Nephron progenitor cell (in vitro differentiated cells): Measurements from ENCODE around the gene ALAD.
A peak's percentile ranks its signal among the peaks of the same experiment; 100 is the strongest.

Experiments
- DNase-seq: peaks from one replicate; pipeline ENCODE4 v3.0.0; 2021
- H3K27ac Mint-ChIP-seq: 2 replicates; pipeline ENCODE4 v1.8.0; 2021; ENCODE audit warnings: mild to moderate bottlenecking, moderate library complexity, mixed read lengths
- H3K27me3 Mint-ChIP-seq: 2 replicates; pipeline ENCODE4 v1.8.0; 2021; ENCODE audit warnings: mild to moderate bottlenecking, low read depth, mixed read lengths; ENCODE audit not compliant: poor library complexity
- H3K36me3 Mint-ChIP-seq: 2 replicates; pipeline ENCODE4 v1.8.0; 2021; ENCODE audit warnings: low read depth, mixed read lengths
- H3K4me1 Mint-ChIP-seq: 2 replicates; pipeline ENCODE4 v1.8.0; 2021; ENCODE audit warnings: mixed read lengths
- H3K4me3 Mint-ChIP-seq: 2 replicates; pipeline ENCODE4 v1.8.0; 2021; ENCODE audit warnings: mild to moderate bottlenecking, moderate library complexity, mixed read lengths
- H3K9me3 Mint-ChIP-seq: 2 replicates; pipeline ENCODE4 v1.8.0; 2021; ENCODE audit warnings: mild to moderate bottlenecking, moderate library complexity, mixed read lengths
- TF ChIP-seq, protein P1 (sequence below): fragments of 200-600 bp; sonication (generic); IDR thresholded peaks from 2 replicates; pipeline ENCODE4 v1.5.0; 2021; ENCODE audit warnings: antibody characterized with exemption

ALAD gene

GRCh38 chr9:113355040-113355596 lies 46.0 kb downstream of the ALAD start:
- Mint-ChIP-seq H3K4me3 (no peak overlapping the region), H3K4me1 (peaks cover 3% of the 10 kb centered on the region), H3K9me3 (peaks cover 7% of the 10 kb centered on the region), H3K36me3 (no peaks in the 10 kb centered on the region), H3K27ac (no peak overlapping the region), H3K27me3 (peaks cover 76% of the 10 kb centered on the region)
- TF ChIP-seq, protein P1, sequence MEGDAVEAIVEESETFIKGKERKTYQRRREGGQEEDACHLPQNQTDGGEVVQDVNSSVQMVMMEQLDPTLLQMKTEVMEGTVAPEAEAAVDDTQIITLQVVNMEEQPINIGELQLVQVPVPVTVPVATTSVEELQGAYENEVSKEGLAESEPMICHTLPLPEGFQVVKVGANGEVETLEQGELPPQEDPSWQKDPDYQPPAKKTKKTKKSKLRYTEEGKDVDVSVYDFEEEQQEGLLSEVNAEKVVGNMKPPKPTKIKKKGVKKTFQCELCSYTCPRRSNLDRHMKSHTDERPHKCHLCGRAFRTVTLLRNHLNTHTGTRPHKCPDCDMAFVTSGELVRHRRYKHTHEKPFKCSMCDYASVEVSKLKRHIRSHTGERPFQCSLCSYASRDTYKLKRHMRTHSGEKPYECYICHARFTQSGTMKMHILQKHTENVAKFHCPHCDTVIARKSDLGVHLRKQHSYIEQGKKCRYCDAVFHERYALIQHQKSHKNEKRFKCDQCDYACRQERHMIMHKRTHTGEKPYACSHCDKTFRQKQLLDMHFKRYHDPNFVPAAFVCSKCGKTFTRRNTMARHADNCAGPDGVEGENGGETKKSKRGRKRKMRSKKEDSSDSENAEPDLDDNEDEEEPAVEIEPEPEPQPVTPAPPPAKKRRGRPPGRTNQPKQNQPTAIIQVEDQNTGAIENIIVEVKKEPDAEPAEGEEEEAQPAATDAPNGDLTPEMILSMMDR: peak; percentile 14
- DNase-seq: no peak

DNA sequence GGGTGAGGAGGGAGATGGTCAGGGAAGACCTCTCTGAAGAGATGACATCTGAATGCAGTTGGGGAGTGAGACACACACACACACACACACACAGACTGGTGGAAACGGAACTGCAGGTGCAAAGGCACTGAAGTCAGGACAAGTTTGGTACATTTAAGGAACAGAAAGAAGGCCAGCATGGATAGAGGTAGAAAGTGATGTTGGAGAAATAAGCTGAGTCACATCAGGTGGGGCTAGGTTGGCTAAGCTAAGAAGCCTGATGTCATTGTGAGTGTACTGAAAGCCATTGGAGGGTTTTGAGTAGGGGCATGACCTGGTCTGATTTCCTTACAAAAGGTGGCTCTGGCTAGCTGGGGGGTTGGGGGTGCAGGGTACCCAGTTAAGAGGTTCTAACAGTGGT lies 48.7 kb downstream of the ALAD start:
- peaks cover 7% of the 10 kb centered on the region for H3K9me3 Mint-ChIP-seq
- no peak overlapping the region for H3K4me3 Mint-ChIP-seq
- H3K27me3 Mint-ChIP-seq: peaks cover 90% of the 10 kb centered on the region
- H3K4me1 Mint-ChIP-seq: peaks cover 5% of the 10 kb centered on the region
- DNase-seq: no peak
- no peak overlapping the region for H3K27ac Mint-ChIP-seq
- H3K36me3 Mint-ChIP-seq: no peaks in the 10 kb centered on the region
- TF ChIP-seq, protein P1: no peak

- TF ChIP-seq, protein P1: no peak
- Mint-ChIP-seq H3K4me3 (no peak overlapping the region), H3K36me3 (no peaks in the 10 kb centered on the region), H3K27me3 (peaks cover 93% of the 10 kb centered on the region), H3K4me1 (peaks cover 5% of the 10 kb centered on the region), H3K9me3 (peaks cover 7% of the 10 kb centered on the region), H3K27ac (no peak overlapping the region)
- no peak for DNase-seq
Measured at GRCh38 chr9:113352006-113352405, 49.1 kb downstream of the ALAD start.

- DNase-seq: no peak
- peaks cover 5% of the 10 kb centered on the region for H3K4me1 Mint-ChIP-seq
- no peaks in the 10 kb centered on the region for H3K36me3 Mint-ChIP-seq
- peaks cover 95% of the 10 kb centered on the region for H3K27me3 Mint-ChIP-seq
- H3K9me3 Mint-ChIP-seq: peaks cover 7% of the 10 kb centered on the region
- no peak overlapping the region for H3K4me3 Mint-ChIP-seq
- TF ChIP-seq, protein P1: no peak
- no peak overlapping the region for H3K27ac Mint-ChIP-seq
Measured at GRCh38 chr9:113350937-113351336, 50.1 kb downstream of the ALAD start.

DNA sequence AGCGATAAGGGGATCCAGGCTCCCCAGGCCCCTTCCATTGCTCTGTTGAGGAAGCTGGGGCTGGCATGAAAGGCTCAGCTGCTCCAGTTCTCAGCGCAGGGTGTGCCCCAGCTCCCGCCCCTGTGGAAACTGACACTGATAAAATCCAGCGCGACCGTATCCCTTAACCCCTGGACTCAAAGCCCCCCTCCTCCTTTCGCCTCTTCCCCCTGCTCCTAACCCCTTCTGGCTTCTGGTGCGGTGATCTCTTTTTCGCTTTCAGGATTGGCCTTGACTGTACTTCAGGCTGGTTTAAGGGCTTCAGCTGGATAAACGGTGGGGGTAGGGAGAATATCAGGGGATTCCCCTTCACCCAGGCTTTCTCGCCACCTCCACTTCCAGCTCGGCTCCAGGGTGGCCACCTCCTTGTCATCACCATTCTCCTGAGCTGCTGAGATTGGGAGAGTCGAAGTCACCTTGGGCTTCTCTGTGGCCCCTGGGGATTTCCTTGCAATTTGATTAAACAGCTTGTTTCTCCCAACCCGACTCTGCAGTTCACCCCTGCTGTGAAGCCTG lies 50.9 kb downstream of the ALAD start:
- DNase-seq: no peak
- Mint-ChIP-seq H3K27me3 (peaks cover 96% of the 10 kb centered on the region), H3K4me3 (peak overlapping the region; percentile 75), H3K36me3 (no peaks in the 10 kb centered on the region), H3K27ac (no peak overlapping the region), H3K9me3 (peaks cover 7% of the 10 kb centered on the region), H3K4me1 (peaks cover 5% of the 10 kb centered on the region)
- TF ChIP-seq, protein P1: no peak
